ENCODE data around the gene MTHFS.
"Not testable (repeated sequence)": the region's sequence is repeated elsewhere in the genome, so short reads cannot be mapped to it uniquely, and the experiment has no call there.

MTHFS gene

DNA sequence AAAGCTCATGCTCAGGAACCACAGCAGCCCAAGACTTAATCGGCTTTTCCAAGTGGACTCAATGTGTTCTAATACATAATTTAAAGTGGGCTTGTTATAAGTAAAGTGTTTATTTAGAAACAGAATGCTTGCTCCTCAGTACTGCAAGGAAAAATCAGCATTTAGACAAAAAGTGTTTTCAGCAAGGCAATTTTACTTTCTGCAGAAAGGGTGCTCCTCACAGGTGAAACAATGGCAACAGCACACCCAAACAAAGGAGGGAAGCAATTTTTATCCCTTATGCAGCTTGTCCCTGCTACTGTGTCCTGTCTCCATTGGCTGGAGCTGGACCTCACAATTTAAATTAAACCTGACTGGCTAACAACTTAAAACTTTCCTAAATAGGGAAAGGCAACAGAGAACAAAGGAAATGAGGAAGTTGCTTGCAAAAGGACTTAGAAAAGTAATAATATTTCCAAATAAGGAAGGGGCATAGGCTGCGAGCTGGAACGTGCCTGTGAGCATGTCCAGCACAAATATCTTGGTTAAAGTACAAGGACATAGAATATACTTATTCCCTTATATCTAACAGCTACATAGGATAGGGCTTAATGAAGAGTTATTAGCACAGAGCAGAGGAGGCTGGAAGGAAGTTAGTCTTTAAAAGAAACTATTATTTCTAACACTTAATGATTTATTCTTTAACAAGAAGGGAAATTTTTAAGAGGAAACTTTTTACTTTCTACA, 19.1 kb upstream of the MTHFS start:
- not testable (repeated sequence) for DNase-seq

DNA sequence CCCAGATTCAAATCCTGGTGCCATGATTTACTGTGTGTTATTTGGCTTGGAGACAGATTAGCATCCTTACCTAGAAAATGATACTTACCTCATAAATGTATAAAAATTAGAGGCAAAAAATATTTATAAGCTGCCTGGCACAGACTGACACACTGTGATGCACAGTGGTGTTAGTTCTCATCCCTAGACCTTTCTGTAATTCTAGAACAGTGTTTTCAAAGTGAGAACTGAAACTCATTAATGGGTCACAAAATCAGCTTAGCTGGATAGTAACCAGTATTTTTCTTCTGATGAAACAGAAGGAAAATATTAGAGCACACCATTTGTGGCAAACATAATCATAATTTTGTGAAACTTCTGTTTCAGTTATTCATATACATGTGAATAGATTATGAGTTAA, 17.9 kb upstream of the MTHFS start:
- no peak for DNase-seq

DNA sequence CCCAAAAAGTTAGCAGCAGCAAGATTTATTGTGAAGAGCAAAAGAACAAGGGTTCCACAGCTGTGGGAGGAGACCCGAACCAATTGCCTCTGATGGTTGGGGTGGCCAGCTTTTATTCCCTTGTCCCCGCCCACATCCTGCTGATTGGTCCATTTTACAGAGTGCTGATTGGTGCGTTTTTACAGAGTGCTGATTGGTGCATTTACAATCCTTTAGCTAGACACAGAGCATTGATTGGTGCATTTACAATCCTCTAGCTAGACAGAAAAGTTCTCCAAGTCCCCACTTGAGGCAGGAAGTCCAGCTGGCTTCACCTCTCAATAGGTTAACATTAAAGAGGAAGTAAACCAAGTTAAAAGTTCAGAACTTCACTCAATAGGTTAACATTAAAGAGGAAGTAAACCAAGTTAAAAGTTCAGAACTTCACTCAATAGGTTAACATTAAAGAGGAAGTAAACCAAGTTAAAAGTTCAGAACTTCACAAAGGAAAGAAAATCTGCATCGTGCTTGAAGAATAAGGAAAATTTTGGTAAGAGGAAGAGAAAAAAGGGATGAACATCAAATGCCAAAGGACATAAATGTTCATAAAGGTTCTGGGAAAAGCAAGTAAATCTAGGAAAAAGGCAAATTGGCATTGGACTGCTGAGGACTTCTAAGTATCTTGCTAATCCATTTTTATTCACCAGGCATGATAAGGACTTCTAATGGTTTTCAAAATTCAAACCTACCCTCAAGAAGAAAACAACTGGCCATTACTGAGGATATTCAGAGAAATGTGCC, 12.9 kb upstream of the MTHFS start:
- not testable (repeated sequence) for DNase-seq

DNA sequence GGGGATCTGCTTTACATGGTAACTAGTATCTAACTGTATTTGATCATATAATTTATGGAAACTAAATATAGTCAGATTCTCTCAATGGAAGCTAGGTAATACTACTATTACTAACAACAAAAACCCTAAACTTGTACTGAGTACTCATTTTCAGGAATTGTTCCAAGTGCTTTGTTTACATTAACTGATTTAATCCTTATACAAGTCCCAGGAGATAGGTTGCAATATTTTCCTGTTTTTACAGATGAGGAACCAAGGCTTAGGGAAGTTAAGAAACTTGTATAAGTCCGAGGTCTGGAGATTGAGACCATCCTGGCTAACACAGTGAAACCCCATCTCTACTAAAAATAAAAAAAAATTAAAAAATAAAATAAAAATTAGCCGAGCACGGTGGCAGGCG, 7.5 kb upstream of the MTHFS start:
- no peak for DNase-seq

DNA sequence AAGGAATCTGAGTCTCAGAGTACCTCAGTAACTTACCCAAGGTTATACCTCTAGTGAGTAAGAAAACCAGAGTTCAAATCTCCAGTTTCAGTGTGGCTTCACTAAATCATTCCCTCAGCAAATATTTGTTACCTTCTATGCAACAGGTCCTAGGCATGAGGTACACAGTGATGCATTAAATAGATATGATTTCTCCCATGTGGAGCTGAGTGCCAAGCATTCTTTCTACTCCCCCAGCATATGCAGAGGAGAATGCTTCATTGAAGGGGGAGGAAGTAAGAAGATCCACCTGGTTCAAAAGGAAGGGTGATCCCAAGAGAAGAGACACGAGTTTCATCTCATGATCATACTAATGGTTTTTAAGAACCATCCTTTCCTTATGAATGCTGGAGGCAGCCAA, 6.8 kb upstream of the MTHFS start:
- DNase-seq, result no peak

DNA sequence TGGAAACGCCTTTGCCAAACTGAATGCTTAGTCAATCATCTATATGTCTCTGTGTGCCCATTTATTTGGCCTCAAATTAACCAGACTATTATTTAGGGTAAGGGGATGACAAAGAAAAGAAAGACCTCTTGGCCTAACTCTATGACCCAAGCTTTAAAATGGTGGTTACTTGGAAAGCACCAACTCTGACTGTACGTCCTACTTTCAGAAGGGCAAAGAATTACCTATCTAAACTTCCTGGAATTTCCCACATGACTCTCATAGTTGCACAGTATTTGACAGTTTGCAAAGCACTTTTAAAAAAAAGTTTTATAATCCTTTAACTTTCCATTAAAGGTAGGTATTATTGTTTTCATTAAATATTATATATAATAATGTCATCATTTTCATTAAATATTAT, 6.3 kb upstream of the MTHFS start:
- DNase-seq, result no peak

DNA sequence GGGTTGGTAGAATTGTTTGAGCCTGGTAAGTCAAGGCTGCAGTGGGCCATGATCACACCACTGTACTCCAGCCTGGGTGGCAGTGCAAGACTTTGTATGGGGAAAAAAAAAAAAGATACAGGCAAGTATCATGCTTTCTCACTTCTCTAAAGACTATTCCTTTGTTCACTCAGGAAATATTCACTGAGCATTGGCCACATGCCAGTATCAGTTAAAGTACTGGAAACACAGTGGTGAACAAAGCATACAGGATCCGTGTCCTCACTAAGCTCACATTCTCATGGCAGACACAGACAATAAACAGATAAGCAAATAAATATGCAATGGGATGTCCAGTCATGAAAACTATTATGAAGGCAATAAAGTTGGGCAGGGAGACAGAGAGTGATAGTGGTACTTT, 5.1 kb upstream of the MTHFS start:
- no peak for DNase-seq

DNA sequence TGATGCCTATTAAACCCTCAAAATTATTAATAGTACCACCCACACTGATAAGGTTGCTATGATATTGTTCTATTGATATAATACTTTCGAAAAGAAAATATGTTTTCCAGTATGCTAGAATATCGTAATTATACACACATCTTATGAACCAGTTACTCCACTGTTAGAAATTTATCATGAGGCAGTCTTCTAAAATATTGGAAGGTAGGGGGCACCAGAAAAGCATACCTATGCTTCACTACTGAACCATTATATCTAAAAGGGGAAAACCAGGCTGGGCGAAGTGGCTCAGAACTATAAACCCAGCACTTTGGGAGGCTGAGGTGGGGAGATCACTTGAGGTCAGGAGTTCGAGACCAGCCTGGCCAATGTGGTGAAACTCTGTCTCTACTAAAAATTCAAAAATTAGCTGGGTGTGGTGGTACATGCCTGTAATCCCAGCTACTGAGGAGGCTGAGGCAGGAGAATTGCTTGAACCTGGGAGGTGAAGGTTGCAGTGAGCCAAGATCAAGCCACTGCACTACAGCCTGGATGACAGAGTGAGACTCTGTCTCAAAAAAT, 4.1 kb upstream of the MTHFS start:
- DNase-seq, result not testable (repeated sequence)

DNA sequence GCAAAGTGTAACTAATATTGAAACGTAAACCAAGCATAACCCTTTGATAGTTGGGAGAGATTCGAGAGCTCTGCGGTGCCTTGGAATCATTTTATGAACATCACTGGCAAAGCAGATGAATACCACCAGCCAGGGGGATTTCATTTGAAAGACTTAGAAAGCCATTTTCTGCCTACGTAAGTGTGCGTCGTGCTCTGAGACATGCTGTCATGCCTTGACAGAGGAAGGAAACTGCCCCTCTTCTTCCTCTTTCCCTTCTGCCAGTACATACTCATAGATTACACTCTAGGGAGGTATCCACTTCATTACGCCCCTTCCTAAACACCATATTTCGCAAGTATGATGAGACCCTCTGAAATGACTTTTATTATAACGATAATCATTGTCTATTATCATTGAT, 3.3 kb upstream of the MTHFS start:
- DNase-seq, result no peak

DNA sequence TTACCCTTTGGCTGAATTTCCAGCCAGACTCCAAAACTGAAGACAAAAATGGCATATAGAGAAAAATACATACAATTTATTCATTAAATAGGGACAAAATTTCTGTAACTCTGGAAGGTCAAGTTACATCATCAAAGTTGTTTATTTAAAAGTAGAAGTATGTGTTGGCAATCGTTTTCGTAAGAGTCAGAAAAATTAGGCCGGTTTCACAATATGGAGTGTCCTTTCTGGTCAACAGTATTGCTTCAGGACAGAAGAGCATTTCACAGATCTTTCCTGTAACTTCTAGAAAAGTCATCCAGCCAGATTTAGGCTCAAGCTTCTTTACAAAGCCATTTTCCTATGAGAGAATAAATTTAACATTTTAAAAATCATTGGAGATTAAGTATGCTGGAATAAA, 2.0 kb upstream of the MTHFS start:
- not testable (repeated sequence) for DNase-seq

DNA sequence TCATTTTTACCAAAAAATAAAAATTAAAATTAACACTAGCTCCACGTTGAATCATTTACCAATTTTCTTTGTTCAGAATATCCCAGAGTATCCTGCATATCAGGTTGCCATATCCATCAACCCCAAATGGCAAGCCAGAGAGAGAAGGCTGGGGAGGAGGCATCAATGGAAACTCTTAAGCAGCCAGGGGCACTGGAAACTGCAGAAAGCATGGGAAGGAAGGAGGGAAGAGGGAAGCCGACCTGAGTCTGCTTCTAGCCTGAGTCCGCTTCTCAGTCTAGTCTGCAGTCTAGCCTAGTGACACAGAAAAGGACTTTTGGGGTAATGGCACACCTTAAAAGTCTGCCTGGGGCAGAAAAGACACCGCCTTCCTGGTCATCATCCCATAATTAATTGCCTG, 1.6 kb upstream of the MTHFS start:
- DNase-seq, result no peak

DNA sequence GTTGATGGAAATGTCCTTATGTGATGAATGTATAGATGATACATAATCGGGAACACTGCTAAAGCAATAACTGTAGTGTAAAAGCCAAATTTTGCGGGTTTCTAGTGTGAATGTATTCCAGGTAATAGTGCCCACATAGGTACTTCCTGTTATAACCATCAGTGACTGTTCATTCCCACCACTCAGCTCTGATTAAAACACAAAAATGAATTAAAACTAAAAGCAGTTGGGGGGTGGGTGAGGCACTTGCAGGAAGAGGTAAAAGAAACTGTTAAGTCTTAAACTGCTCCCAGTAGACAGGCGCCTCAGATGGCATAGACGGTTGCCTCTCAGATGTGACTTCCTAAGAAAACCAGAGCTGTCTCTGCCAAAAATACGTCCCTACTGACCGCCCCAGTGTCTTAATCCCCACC, 893 bp upstream of the MTHFS start:
- DNase-seq, result no peak

DNA sequence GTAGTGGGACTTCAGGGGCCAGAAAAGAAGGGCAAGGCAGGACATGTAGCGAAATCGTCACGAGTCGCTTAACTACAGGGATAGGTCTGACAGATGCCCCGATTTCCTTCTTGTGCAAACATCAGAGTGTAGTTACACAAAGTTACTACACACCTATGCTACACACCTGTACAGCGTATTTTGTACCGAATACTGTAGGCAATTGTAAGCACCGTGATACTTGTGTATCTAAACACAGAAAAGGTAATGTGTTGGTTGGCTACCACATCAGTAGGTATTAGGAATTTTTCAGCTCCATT, 515 bp upstream of the MTHFS start:
- no peak for DNase-seq

DNA sequence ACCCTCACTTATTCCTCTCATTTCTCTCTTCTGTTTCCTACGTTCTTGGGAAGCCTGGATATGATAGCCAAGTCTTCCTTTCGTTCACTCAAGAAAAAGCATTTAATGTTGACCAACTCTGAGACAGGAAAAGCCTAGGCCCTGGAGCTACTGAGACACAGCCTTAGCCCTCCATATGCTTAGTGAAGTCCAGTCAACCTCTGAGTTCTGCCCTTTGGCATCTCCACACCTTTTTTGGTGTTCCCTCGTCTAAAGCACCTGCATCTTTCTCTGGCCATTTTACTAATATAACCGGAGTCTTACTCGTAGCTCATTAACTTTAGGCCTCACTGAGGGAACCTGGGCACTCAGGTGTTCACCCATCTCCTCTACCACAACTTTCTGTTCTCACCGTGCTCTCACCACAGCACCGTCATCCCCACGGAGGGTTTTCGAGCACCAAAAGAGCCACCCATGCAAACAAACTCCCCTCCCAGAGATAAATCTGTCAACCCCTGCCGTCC, 632 bp downstream of the MTHFS start:
- no peak for DNase-seq

DNA sequence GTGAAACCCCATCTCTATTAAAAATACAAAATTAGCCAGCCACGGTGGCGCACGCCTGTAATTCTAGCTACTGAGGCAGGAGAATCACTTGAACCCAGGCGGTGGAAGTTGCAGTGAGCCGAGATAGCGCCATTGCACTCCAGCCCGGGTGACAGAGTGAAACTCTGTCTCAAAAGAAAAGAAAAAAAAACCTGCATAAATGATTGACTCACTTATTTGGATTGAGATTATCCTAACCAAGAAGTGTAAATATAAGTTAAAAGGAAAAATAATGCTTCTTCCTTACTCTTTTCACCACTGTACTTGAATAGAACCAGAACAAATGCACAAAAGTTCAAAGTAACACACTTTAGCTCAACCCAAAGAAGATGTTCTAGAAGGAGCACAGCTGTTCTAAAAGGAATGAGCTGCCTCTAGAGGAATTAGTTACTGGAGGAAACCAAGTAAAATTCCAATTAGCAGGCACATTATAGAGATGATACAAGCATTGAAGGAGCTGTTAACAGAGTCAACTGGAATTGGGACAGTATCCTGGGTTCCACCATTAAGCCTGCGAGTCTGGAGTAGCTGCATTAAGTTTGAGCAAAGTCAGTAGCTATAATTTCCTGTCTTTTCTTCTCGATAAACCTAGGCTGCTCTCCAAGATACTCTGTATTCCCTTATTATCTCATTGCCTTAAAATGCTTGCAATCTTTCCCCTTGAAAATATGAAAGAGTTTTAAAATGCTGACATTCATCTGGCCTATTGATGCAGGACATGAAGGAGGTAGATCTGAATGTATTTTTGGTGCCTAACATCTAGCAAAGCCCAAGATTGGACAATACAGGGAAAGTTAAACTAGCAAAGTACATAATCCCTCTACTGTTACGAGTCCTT, 9.5 kb downstream of the MTHFS start:
- no peak for DNase-seq

DNA sequence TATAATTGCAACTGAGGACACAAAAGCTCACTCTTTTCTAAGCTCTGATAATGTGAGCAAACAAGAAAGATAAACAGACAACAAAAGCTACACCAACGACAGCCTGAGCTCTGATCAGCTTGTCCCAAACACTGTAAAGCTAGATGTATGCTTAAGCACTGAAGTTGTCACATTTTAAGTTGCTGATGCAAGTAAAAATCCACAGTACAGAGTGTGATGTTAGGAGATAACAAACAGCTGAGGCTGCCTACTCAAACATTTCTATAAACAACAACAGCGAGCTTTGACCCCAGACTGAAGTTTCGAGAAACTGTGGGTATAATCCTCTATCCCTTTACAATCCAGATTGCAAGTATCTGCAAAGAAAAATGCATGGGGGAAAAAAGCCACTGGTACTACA, 10.7 kb downstream of the MTHFS start:
- DNase-seq, result no peak

DNA sequence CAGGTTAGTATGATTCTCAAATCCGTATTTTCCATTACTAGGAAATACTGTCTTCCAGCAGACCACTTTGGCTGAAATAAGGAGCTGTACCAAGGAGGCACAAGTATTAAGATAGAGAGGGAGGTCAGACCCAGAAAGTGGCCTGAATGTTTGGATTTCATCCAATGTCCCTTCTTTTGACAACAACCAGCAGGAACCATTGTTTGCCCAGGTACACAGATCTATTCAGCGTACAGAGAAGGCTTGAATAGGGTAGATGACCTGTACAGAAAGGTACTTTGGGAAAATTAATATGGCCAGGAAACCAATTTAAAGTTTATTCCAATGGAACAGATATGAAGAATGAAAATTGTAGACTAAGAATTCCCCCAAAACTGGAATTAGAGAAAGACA, 12.6 kb downstream of the MTHFS start:
- DNase-seq, result no peak

DNA sequence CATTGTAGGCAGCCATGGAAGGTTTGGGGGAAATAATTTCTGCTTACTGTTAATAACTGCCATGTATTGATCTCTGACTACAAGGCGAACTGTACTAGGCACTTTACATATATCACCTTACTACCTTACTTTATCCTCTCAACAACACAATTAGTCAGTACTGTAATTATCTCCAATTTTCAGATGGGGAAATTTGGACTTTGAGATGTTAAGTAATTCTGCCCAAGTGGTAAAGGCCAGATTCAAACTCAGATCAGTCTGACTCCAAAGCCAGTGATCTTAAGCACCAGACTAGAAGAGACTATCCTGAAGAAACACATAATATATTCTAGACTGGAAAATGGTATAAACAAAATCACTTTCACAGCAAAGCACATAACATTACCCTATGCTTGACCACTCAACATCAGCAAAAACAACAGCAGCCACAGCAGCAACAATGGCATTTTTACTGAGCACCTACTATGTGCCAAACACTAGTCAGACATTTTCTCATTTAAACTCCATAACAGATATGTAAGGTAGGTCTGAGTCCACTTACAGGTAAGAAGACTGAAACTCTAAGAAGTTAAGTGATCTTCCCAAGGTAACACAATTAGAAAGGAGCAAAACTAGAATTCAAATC, 13.1 kb downstream of the MTHFS start:
- no peak for DNase-seq

DNA sequence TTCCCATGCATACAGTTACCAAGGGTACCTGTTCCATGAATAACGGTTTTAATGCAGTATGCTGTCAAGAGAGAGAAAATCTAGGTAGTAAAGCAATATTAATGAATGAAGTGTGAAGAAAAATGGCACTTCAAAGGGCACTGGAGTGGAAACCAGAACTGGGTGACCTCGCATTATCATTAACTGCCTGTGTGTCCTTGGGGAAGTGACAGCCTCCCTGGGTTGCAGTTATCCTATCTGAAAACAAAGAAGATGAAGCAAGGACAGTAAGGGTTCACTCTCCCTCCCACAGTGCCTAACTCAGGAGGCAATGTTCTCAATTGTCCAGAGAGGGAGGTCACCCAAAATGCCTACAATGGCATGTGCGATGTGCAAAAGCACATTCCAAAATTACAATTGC, 15.1 kb downstream of the MTHFS start:
- DNase-seq, result no peak

DNA sequence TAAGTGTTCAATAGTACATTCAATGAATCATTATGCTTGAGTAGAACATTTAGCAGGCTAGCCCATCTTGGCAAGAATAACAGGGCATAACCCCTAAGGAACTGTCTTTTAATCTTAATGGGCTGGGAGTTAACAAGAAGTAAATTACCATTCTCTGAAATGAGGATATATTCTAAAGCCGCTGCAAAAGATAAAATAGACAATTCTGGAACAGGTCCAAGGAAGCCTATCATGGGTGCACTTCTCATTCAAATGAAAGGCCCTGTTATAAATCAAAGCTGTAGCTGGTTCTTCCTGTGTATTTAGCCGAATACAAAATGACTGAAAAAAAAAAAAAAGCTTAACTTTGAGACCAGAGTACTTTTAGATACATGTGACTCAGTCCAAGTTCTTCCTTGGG, 15.6 kb downstream of the MTHFS start:
- no peak for DNase-seq

DNA sequence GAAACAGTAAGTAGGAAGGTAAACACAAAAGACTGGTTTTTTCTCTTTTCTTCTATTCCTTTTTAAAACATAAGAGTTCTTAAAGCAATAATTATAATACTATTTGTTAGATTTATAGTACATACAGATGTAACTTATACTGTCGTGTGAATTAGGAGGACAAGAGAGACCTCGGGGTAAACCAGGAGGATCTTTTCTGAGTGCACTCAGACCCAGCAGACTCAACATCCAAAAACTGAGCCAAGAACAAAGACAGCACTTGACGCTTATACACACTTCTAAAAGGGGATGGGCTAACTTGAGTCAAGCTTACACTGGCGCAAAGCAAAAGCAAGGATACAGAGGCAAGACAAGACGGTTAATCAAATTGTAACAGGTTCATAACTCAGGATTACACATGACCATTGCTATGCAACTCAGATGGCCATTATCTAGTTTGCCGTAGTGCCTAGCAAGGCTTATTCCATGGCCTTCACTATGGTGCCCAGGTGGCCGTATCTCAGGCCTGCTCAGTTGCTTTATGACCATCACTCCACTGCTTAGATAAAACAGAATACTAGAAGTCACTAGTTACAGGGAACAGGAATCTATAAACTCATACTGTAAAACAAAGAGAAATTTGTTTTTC, 18.6 kb downstream of the MTHFS start:
- no peak for DNase-seq

DNA sequence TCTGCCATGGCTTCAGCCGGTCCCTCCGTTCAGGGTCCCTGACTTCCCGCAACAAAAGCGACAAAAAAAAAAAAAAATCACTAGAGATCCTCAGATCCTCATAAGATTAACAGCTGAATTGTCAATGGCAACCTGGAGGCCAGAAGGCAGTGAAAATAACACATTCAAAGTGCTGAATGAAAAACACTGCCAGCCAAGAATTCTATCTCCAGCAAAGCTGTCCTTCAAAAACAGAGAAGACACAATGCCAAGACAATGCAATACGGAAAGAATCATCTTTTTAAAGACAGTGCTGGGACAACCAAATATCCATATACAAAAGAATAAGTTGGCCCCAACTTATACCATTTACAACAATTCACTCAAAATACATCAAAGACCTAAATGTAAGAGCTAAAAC, 21.6 kb downstream of the MTHFS start:
- no peak for DNase-seq
